Activated CD4-positive, CD25-positive, alpha-beta regulatory T cell treated with anti-CD3 and anti-CD28 coated beads, Interleukin-2, amount 50 U/mL, for 72 hours (primary cell): ENCODE results near the gene GSTA2.
"Not testable (repeated sequence)": the region's sequence is repeated elsewhere in the genome, so short reads cannot be mapped to it uniquely, and the experiment has no call there.

Experiments used
- DNase-seq: peaks from one replicate; pipeline ENCODE4 v3.0.0; 2021

GSTA2 gene

GRCh38 chr6:52763322-52763916 is at the start of gene GSTA2:
Gene GSTA2, minus strand, starts transcription at chr6:52763475. Its CDS starts 5,528 bp downstream, at chr6:52757947.
- not testable (repeated sequence) for DNase-seq

GRCh38 chr6:52809777-52810176 is 46.5 kb upstream of the GSTA2 start:
- DNase-seq: not testable (repeated sequence)

GRCh38 chr6:52808660-52809059 is 45.4 kb upstream of the GSTA2 start:
- DNase-seq: no peak

- not testable (repeated sequence) for DNase-seq
These were observed 40.5 kb upstream of the GSTA2 start, which contains the start of gene GSTA1 for GRCh38 chr6:52803668-52804255. Gene GSTA1, minus strand, starts transcription at chr6:52803816. Its CDS starts 4,549 bp downstream, at chr6:52799267.

- no peak for DNase-seq
These were observed 39.5 kb upstream of the GSTA2 start for GRCh38 chr6:52802806-52803205.

- no peak for DNase-seq
These were observed 38.0 kb upstream of the GSTA2 start for GRCh38 chr6:52801188-52801841.

GRCh38 chr6:52799272-52799671 is 36.0 kb upstream of the GSTA2 start:
- not testable (repeated sequence) for DNase-seq

- not testable (repeated sequence) for DNase-seq
These were observed 31.1 kb upstream of the GSTA2 start for GRCh38 chr6:52794366-52794765.

- DNase-seq: no peak
These were observed 27.6 kb upstream of the GSTA2 start for GRCh38 chr6:52790861-52791260.

GRCh38 chr6:52789658-52790057 is 26.4 kb upstream of the GSTA2 start:
- not testable (repeated sequence) for DNase-seq

GRCh38 chr6:52788478-52788877 is 25.2 kb upstream of the GSTA2 start:
- DNase-seq: no peak

GRCh38 chr6:52787917-52788316 is 24.6 kb upstream of the GSTA2 start:
- DNase-seq: no peak

GRCh38 chr6:52786249-52786956 is 23.1 kb upstream of the GSTA2 start:
- no peak for DNase-seq

GRCh38 chr6:52782696-52783274 is 19.5 kb upstream of the GSTA2 start:
- not testable (repeated sequence) for DNase-seq

GRCh38 chr6:52782209-52782608 is 18.9 kb upstream of the GSTA2 start:
- not testable (repeated sequence) for DNase-seq

- no peak for DNase-seq
These were observed 16.0 kb upstream of the GSTA2 start for GRCh38 chr6:52779237-52779636.

- not testable (repeated sequence) for DNase-seq
These were observed 13.6 kb upstream of the GSTA2 start for GRCh38 chr6:52776711-52777351.

- not testable (repeated sequence) for DNase-seq
These were observed 6.1 kb upstream of the GSTA2 start for GRCh38 chr6:52769399-52769798.

- not testable (repeated sequence) for DNase-seq
These were observed 4.4 kb upstream of the GSTA2 start for GRCh38 chr6:52767658-52768057.

- not testable (repeated sequence) for DNase-seq
These were observed 1.4 kb downstream of the GSTA2 start for GRCh38 chr6:52761673-52762491.

GRCh38 chr6:52760105-52760765 is 3.0 kb downstream of the GSTA2 start:
- DNase-seq: no peak
